Medulla oblongata (tissue), 1 donor: ENCODE measurements around the gene LRP1B.
A peak's percentile ranks its signal among the peaks of the same experiment; 100 is the strongest.
"Not testable (repeated sequence)": the region's sequence is repeated elsewhere in the genome, so short reads cannot be mapped to it uniquely, and the experiment has no call there.

Experiments
- DNase-seq: peaks from one replicate; pipeline ENCODE4 v3.0.0-alpha.2; 2015; ENCODE audit errors: extremely low spot score

The LRP1B gene

GRCh38 chr2:142104134-142104758, 26.6 kb downstream of the LRP1B start:
- DNase-seq: peak; percentile 28

GRCh38 chr2:142100970-142101369, 29.8 kb downstream of the LRP1B start:
- DNase-seq: no peak

GRCh38 chr2:142100139-142100873, 30.5 kb downstream of the LRP1B start:
- DNase-seq: no peak

- no peak for DNase-seq
Observed at GRCh38 chr2:142097711-142098110, 33.1 kb downstream of the LRP1B start.

GRCh38 chr2:142095647-142096046, 35.2 kb downstream of the LRP1B start:
- no peak for DNase-seq

DNA sequence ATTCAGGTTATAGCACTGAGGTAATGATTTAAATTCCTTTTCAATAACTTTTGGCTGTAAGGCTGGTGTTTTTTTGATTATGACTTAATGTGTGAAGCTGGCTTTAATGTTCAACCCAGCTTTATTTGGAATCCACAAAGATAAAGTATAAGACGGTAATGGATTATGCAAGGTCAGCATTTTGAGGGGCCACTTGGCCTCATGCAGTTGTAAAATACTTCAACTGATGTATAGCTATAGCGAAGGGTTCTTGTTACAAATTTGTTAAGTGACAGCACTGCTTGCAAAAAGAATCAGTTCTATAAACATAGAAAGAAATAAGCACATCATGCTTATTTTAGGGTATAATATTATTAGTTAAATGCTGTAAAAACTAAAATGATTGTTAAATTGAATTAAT, 36.6 kb downstream of the LRP1B start:
- no peak for DNase-seq

DNA sequence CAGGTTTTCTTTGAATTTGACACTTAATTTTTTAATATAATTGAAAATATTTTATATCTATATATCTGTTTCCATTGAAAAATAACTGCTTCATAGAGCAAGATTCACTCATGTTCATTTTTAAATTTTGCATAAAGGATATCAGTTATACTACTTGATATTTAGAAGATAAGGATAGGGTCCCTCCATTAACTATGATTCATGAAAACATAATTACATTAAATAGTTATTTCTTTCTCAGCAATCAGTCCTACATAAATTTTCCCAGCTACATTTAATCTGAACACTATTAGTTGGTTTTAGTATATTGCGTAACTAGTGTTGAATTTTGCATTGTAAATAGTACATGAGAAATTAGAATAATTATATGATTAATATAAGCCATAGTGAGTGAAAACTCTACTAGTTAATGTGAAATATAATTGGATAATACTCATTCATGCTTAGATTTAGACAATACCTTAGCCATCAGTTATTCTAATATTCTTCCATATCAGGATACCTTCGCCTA, 42.7 kb downstream of the LRP1B start:
- no peak for DNase-seq

GRCh38 chr2:142087585-142087984, 43.2 kb downstream of the LRP1B start:
- not testable (repeated sequence) for DNase-seq

- no peak for DNase-seq
Observed at GRCh38 chr2:142082368-142082767, 48.4 kb downstream of the LRP1B start.

- no peak for DNase-seq
Observed at GRCh38 chr2:142076317-142076716, 54.5 kb downstream of the LRP1B start.

DNA sequence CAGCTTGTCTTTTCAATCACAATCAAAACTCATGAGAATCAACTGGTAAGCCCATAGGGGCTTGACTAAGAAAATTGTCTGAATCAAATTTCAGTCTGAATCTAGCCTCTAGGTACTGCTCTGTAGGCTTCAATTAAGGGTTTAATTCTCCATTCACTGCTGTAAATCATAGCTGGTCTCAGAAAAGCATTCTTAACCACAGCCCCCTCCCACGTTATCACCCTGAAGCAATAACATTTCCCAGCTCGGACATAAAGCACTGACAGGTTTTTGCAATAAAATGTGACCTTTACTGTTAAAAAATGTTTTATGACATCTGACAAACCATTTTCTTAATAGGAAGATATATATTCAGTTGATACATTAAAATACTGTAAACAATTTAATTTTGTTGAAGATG, 55.0 kb downstream of the LRP1B start:
- DNase-seq: no peak

DNA sequence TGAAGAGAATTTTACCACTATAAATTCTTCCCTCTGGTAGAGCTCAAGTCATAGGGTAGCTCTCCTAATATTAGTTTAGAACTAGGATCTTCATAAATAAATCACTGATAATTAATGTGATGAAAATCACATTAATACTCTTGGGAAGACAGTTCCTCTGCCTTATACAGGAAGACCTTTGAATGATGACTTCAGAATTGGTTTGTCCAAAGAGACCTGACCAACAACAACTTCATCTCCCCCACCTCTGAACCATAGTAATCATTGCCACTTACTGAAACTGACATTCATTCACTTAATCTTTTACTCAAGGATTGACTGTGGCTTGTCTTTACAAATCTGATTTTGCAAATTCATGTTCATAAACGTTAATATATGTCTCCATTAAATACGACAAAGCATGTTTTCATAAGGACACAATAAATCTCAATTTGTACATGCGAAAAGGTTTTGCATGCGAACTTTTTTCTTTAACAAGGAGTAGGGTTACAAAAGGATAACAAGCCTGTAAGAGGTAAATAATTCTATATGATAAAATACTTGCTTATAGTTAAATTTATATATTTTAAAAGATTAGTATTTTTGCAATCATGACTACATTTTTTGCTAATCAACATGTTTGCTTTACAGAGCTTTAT, 61.4 kb downstream of the LRP1B start:
- DNase-seq: no peak

DNA sequence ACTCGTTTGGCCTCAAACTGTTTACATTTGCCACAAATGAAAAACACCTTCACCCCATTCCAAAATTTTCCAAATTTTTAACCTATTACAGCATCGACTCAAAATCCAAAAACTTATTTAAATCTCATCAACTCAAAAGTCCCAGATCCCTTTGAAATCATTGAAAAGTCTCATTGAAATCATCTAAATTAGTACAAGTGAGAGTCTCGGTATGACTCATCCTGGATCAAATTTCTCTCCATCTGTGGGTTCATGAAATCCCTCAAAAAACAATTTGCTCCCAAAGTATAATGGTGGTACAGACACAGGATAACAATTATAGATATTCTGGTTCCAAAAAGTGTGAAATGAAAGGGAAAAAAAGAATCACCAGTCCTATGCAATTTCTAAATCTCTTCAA, 65.1 kb downstream of the LRP1B start:
- DNase-seq: no peak

GRCh38 chr2:142065156-142065555, 65.7 kb downstream of the LRP1B start:
- no peak for DNase-seq

DNA sequence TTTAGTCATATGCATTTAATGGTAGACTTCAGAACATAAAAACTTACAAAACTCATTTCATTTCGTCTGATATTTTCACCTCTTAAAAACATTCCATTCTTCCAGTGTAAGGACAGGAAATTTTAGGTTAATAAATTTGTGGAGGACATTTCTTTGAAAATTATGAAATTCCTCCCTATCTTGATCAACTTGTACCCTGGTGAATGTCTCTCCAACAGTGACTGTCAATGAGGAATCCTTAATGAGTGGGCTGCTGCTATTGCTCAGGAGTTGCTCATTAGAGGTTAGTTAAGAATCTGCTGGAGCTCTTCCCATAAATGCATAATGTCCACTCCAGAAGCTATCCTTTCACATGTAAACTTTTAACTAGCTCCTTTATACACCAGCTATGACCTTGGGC, 69.1 kb downstream of the LRP1B start:
- DNase-seq: no peak

DNA sequence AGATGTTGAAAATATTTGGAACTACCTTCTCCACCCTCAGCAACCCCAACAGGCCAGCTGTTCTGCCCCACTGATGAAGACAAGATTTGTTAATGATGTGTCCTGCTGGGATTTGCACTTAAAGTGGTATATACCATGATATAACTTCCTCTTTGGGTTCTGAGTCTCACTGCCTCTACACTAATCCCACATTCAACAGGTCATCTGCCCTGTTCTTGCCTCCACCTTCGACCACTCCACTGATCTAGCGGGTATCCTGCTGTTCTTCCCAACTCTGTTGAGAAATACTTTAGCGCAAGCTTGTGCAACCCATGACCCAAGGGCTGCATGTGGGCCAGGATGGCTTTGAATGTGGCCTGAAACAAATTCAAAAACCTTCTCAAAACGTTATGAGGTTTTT, 72.7 kb downstream of the LRP1B start:
- no peak for DNase-seq

DNA sequence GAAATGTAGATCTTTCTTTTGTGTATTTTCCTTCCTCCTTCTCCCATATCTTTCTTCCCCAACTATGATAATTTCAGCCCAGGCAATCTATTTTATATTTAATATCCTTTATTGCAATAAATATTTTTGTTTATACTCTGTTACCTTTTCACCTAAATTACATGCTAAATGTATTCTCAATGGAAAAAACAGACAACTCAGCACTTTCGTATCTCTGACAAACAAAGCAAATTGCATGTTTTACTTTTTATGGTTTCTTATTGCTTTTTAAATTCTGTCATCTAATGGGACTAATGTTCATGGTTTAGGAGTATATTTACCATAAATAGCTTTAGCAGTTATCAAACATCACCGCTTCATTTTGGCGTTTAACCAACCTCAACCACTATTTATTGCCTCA, 74.0 kb downstream of the LRP1B start:
- DNase-seq: no peak

GRCh38 chr2:142052220-142052863, 78.5 kb downstream of the LRP1B start:
- DNase-seq: no peak

DNA sequence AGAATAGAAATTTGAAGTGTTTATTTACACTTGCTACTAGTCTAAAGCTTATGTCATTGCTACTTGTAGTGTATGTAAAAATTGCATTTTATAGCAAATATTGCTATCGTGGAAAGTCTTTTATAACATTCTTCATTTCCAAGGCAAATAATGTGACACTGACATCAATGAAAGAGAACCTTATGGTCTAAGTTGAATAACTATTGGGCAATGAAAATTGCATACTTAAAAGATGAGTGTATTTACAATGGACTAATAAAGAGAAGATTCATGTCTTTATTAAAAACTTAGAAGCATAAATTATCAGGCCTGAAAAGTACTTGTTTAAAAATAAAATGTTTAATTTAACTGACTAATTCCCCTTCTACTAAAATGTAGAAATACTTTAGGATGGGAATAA, 82.2 kb downstream of the LRP1B start:
- DNase-seq: no peak

DNA sequence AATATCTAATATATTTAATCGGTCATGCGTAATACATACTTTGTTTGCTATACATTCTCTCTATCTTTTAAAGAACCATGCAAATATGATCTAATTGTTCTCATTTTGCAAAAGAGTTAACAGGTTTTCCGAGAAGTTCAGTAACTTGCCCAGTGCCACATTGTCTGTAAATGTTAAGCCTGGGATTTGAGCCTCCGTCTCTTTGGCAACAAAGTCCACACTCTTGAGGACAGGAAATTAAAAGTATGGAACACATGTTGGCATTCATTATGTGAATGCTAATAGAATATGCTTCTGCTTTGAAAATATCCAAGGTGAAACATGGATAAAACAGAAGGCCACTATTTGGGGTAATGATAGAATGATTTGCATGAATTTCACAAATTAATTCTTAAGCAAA, 85.2 kb downstream of the LRP1B start:
- DNase-seq: no peak

DNA sequence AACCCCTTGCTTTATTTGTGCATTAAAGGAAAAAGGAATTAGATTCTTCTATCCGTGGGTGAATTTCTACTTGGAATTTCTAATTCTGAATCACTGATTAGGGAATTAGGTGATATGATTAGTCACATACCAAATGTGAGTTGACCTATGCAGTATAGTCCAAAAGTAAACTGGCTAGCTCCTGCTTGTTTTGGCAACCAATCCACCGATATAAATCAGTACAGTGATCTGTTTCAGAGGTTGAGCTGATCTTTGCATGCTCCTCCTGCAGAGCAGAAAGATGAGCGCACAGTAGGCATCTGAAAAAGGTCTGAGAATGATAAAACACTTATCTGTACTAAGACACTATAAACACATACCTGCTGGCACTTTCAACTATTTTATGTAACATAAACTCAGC, 86.6 kb downstream of the LRP1B start:
- no peak for DNase-seq

DNA sequence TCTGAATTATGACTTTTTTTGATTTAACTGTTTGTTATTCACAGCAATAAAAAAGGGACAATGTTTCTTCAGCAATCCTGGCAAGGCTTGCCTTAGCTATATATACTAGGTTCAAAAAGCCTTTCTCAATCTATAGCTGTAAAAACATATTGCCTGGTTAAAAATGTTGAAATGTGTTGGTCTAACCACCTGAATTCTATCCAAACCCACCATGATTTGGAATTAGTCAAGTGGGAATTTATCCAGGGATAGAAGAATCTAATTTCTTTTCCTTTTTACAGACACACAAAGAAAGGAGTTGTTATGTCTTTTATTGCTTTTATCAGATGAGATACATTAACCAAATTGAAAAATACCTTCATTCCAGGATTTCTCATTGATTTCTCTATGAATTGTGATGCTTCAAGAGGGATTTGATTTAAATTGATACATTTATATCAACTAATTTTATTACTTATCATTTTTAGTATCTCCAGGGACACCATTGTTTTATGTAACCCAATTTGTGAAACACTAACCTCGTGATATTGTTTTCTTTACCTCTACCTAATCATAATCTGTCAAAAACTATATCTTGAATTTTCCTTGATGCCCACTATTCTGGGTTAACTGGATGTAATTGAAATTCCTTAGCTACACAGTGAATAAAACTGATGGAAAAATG, 88.1 kb downstream of the LRP1B start:
- no peak for DNase-seq
